Measurements from ENCODE around the gene CELA3B. TPM values are rescaled to one million over a fixed set of nuclear protein-coding genes. Genes with fewer than 3 reads are reported as not detected.

The CELA3B gene
- total RNA-seq, 1 experiment from 2014 or later, result not detected

DNA sequence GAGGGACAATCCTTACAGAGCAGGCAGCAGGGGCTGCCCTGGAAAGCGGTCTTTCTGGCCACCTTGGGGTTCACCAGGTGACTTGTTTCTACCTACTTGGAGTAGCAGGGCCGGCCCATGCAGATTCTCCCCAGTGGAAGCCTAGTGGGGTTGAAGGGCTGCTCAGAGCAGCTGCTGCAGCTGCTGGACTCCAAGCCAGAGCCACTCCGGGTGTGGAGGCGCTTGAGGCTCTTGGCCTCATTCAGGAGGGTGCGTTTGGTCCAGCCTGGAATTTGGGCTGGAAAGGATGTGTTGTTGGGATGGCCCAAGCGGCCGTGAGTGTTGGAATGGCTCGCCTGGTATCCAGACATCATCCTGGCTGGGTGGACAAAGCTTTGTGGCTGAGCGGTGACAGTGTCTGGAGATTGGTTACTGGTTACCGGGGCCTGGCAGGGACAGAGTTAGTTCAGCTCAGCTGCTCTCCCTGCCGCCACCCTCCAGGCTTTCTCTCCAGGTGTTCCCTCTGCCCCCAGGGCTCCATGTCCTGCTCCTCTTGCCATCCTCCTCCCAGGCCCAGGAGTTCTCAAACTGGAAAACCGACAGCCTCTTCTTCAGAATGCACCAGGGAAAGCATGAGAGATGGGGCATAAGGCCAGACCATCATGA lies 25.5 kb upstream of the CELA3B start:
- Mint-ChIP-seq H3K4me3 (ENCODE audit: unreplicated experiment) (no peak overlapping the region), H3K27me3 (ENCODE audit: insufficient read depth, unreplicated experiment) (no peaks in the 10 kb centered on the region), H3K36me3 (ENCODE audit: insufficient read depth, unreplicated experiment) (no peaks in the 10 kb centered on the region), H3K9me3 (ENCODE audit: unreplicated experiment) (no peaks in the 10 kb centered on the region), H3K4me1 (ENCODE audit: low read depth, unreplicated experiment) (no peaks in the 10 kb centered on the region), H3K27ac (ENCODE audit: unreplicated experiment) (no peak overlapping the region)
- Histone ChIP-seq H3K9me3 (no peaks in the 10 kb centered on the region), H3K27me3 (replicated peaks; ENCODE audit: control insufficient read depth, insufficient read depth, low read length) (no peaks in the 10 kb centered on the region), H3K4me1 (0 out of 2 replicates have a peak, but pooled peaks cover 4% of the 10 kb centered on the region), H3K36me3 (ENCODE audit: control insufficient read depth, insufficient read depth, low read length) (no peaks in the 10 kb centered on the region), H3K4me3 (ENCODE audit: low read depth, low read length) (no peak overlapping the region)
- ChIA-PET POLR2A (no interaction called here), CTCF (no interaction called here)
- DNase-seq, result no peak
- intact Hi-C loops (cut with micrococcal nuclease; ENCODE audit: unreplicated experiment), result no loop called here
- BruUV-seq (replicated peaks), result no TSS peak
- no peak for TF ChIP-seq CTCF (IDR thresholded peaks at IDR 0.05; ENCODE audit: insufficient read depth in 1 of 2, low read depth in 1 of 2, low read length in 1 of 2, severe bottlenecking in 1 of 2, unreplicated experiment in 1 of 2)

DNA sequence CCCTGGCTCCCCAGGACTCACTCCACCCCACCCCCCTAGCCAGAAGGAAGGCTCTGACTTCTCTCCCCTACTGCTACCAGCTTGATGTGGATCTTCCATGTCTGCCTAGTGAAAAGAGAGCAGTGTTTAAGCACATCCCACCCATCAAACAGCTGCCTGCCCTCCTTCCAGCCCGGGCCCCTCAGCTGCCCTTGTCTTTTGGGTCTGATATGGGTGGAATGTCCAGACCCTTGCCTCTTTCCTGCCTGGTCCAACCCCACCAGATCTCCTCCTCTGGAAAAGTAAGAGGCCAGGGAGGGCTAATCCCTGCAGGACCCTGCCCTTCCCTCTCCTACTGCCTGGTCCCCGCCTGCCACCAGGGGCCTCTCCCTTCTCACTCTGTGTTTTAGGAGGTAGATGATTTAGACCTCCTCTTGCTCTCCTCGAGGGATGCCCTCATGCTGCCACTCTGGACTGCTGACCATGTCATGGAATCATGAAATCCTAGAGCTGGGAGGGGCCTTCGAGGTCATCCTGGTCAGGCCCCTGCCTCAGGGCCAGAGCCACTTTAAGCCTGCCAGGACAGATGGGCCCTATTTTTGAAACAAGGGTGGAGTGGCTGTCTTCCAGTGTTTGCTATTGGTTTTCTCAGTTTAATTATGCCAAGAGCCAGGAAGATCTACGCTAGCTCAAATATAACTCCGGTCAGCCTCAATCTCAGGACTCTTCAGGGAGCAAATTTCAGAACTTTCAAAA lies 23.9 kb upstream of the CELA3B start:
- CTCF ChIA-PET, result no interaction called here
- no peak overlapping the region for H3K4me3 ChIP-seq (ENCODE audit: low read depth, low read length)
- no TSS peak for BruUV-seq (replicated peaks)
- H3K4me3 Mint-ChIP-seq (ENCODE audit: unreplicated experiment), result no peak overlapping the region
- H3K27ac Mint-ChIP-seq (ENCODE audit: unreplicated experiment), result no peak overlapping the region
- no peak for DNase-seq
- no peaks in the 10 kb centered on the region for H3K4me1 Mint-ChIP-seq (ENCODE audit: low read depth, unreplicated experiment)
- no peaks in the 10 kb centered on the region for H3K9me3 Mint-ChIP-seq (ENCODE audit: unreplicated experiment)
- H3K27me3 Mint-ChIP-seq (ENCODE audit: insufficient read depth, unreplicated experiment), result no peaks in the 10 kb centered on the region
- no peaks in the 10 kb centered on the region for H3K36me3 Mint-ChIP-seq (ENCODE audit: insufficient read depth, unreplicated experiment)
- TF ChIP-seq CTCF (IDR thresholded peaks at IDR 0.05; ENCODE audit: insufficient read depth in 1 of 2, low read depth in 1 of 2, low read length in 1 of 2, severe bottlenecking in 1 of 2, unreplicated experiment in 1 of 2), result no peak
- H3K9me3 ChIP-seq, result no peaks in the 10 kb centered on the region
- H3K27me3 ChIP-seq (replicated peaks; ENCODE audit: control insufficient read depth, insufficient read depth, low read length), result no peaks in the 10 kb centered on the region
- intact Hi-C loops (cut with micrococcal nuclease; ENCODE audit: unreplicated experiment), result no loop called here
- POLR2A ChIA-PET, result no interaction called here
- 0 out of 2 replicates have a peak, but pooled peaks cover 4% of the 10 kb centered on the region for H3K4me1 ChIP-seq
- H3K36me3 ChIP-seq (ENCODE audit: control insufficient read depth, insufficient read depth, low read length), result no peaks in the 10 kb centered on the region

DNA sequence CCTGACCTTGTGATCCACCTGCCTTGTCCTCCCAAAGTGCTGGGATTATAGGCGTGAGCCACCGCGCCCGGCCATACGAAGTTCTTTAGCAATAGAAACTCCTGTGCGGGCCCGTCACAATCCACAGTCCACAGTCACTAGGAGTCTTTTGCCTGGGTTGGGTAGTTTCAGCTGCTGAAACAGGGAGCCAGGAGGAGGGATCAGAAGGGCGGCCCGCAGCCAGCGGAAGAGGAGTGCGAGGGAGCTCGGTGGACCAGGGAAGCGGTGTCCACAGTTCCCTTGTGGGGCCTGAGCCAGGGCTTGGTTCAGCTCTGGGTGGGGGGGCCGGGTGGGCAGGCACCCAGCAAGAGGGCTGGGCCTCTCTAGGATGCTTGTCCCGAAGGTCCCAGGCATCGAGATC lies 21.8 kb upstream of the CELA3B start:
- Histone ChIP-seq H3K27me3 (replicated peaks; ENCODE audit: control insufficient read depth, insufficient read depth, low read length) (no peaks in the 10 kb centered on the region), H3K9me3 (no peaks in the 10 kb centered on the region), H3K4me1 (0 out of 2 replicates have a peak, but pooled peaks cover 4% of the 10 kb centered on the region), H3K4me3 (ENCODE audit: low read depth, low read length) (no peak overlapping the region), H3K36me3 (ENCODE audit: control insufficient read depth, insufficient read depth, low read length) (no peaks in the 10 kb centered on the region)
- ChIA-PET POLR2A (no interaction called here), CTCF (no interaction called here)
- no TSS peak for BruUV-seq (replicated peaks)
- TF ChIP-seq CTCF (IDR thresholded peaks at IDR 0.05; ENCODE audit: insufficient read depth in 1 of 2, low read depth in 1 of 2, low read length in 1 of 2, severe bottlenecking in 1 of 2, unreplicated experiment in 1 of 2), result no peak
- intact Hi-C loops (cut with micrococcal nuclease; ENCODE audit: unreplicated experiment), result no loop called here
- DNase-seq, result no peak
- no peaks in the 10 kb centered on the region for H3K36me3 Mint-ChIP-seq (ENCODE audit: insufficient read depth, unreplicated experiment)
- no peak overlapping the region for H3K4me3 Mint-ChIP-seq (ENCODE audit: unreplicated experiment)
- no peak overlapping the region for H3K27ac Mint-ChIP-seq (ENCODE audit: unreplicated experiment)
- no peaks in the 10 kb centered on the region for H3K4me1 Mint-ChIP-seq (ENCODE audit: low read depth, unreplicated experiment)
- no peaks in the 10 kb centered on the region for H3K9me3 Mint-ChIP-seq (ENCODE audit: unreplicated experiment)
- H3K27me3 Mint-ChIP-seq (ENCODE audit: insufficient read depth, unreplicated experiment), result no peaks in the 10 kb centered on the region
